Activated naive CD4-positive, alpha-beta T cell treated with anti-CD3 and anti-CD28 coated beads, Interleukin-2, amount 10 ng/mL, durations not matched to agents 7 days and 5 days (primary cell): ENCODE results near the gene ADK.
"Not testable (repeated sequence)": the region's sequence is repeated elsewhere in the genome, so short reads cannot be mapped to it uniquely, and the experiment has no call there.

ENCODE experiments used
- CTCF ChIA-PET: fragments of 350-600 bp; sonication (Branson Sonifier 250); formaldehyde crosslinking; loops from one replicate; lab custom pipeline; 2021; ENCODE audit warnings: antibody characterized with exemption; lab: Charles Lee
- DNase-seq: peaks from one replicate; pipeline ENCODE4 v3.0.0-alpha.2; 2020
- H3K27ac Mint-ChIP-seq: one replicate; pipeline ENCODE4 v1.8.0; 2021; ENCODE audit warnings: mild to moderate bottlenecking, moderate library complexity, mixed read lengths
- H3K27me3 Mint-ChIP-seq: one replicate; pipeline ENCODE4 v1.8.0; 2021; ENCODE audit warnings: mild to moderate bottlenecking, mixed read lengths
- H3K36me3 Mint-ChIP-seq: one replicate; pipeline ENCODE4 v1.8.0; 2021; ENCODE audit warnings: mixed read lengths
- H3K4me1 Mint-ChIP-seq: one replicate; pipeline ENCODE4 v1.8.0; 2021; ENCODE audit warnings: mixed read lengths
- H3K4me3 Mint-ChIP-seq: one replicate; pipeline ENCODE4 v1.8.0; 2021; ENCODE audit warnings: mild to moderate bottlenecking, moderate library complexity, mixed read lengths
- H3K9me3 Mint-ChIP-seq: one replicate; pipeline ENCODE4 v1.8.0; 2021; ENCODE audit warnings: mixed read lengths

The ADK gene

DNA sequence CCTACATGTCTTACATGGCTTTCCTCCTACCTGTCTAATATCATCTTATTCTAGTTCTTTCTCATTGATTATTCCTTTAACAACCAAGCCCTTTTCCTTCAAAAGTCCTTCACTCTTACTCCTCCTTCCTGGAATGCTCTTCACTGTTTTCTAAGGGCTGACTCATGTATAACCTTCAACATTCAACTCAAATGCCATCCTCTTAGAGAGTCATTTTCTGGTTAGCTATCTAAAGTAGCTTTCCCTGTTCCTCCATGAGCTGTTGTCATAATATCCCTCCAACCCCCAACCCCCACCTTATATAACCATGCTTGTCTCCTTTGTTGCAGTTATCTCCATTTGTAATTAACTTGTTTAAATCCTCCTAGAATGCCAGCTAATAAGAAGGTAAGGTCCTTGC lies 286.8 kb downstream of the ADK start:
- Mint-ChIP-seq H3K27ac (no peak overlapping the region), H3K9me3 (no peaks in the 10 kb centered on the region), H3K27me3 (no peaks in the 10 kb centered on the region), H3K4me1 (peaks cover 8% of the 10 kb centered on the region), H3K36me3 (peaks cover 2% of the 10 kb centered on the region), H3K4me3 (no peak overlapping the region)
- no peak for DNase-seq
- CTCF ChIA-PET = no interaction called here

DNA sequence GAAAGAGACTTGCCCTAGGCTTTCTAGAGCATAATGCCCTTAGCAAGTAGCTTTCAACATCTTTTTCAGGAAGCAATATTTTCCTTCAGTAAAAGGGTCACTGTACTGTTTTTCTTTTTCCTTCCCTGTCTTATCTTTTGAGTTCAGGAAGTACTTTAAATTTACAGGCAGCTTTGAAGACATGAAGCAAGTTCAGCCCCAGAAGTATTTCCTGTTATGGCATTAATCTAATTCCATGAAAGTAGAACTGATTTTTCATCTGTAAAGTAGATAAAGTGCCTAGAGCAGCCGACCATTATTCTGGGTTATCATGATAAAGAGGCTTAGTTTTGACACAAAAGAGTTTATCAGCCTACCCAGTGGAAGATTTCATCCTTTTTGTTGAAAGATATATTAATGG lies 288.2 kb downstream of the ADK start:
- H3K4me1 Mint-ChIP-seq = peaks cover 8% of the 10 kb centered on the region
- no peaks in the 10 kb centered on the region for H3K9me3 Mint-ChIP-seq
- no peak for DNase-seq
- H3K4me3 Mint-ChIP-seq = no peak overlapping the region
- no peaks in the 10 kb centered on the region for H3K27me3 Mint-ChIP-seq
- H3K36me3 Mint-ChIP-seq = peaks cover 2% of the 10 kb centered on the region
- H3K27ac Mint-ChIP-seq = no peak overlapping the region
- CTCF ChIA-PET = interaction anchor here (0.9 kb wide), 1 partner anchor 20 kb away, joined by 3 read pairs; no protein-coding TSS in a partner anchor

DNA sequence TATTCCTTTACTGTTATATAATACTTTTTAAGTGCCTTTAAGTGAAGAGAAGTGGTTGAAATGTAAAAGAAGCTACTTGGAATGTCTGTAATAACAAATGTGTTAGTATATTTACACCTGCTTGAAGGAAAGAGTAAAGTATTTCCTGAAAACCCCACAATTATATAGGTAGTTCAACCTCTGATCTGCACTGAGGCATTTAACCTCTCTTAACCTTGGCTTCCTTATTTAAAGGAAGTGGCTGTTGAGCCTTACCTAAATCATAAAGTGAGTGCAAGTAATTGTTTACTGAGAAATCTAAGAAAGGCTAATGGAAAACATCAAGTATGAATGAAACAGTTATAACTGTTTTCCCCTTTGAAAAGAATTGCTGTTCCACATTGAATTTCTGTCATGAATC lies 294.5 kb downstream of the ADK start:
- H3K9me3 Mint-ChIP-seq = no peaks in the 10 kb centered on the region
- CTCF ChIA-PET = interaction anchor here (0.6 to 1.3 kb wide), 3 partner anchors 13 to 27 kb away, joined by 3 to 4 read pairs (median 3); no protein-coding TSS in a partner anchor
- H3K4me1 Mint-ChIP-seq = peaks cover 4% of the 10 kb centered on the region
- H3K27me3 Mint-ChIP-seq = no peaks in the 10 kb centered on the region
- no peak overlapping the region for H3K4me3 Mint-ChIP-seq
- no peak overlapping the region for H3K27ac Mint-ChIP-seq
- peaks cover 2% of the 10 kb centered on the region for H3K36me3 Mint-ChIP-seq
- no peak for DNase-seq

DNA sequence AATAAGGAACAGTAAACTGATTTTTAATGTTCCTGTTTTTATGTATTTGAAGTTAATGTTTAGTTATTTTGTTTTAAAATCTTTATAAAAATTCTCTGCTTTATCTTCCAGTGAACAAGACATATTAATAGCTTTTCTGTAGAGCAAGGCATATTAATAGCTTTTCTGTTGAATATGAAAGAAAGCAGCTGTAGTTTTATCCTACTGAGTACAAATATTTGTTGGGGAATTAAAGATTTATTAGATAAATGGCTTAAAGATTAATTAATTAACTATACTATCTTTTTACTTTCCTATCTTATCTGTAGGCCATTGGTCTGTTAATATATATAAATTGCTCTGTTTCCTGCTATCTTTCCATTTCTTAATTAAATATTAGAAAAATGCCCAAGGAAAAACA lies 299.6 kb downstream of the ADK start:
- no peak overlapping the region for H3K27ac Mint-ChIP-seq
- DNase-seq = no peak

DNA sequence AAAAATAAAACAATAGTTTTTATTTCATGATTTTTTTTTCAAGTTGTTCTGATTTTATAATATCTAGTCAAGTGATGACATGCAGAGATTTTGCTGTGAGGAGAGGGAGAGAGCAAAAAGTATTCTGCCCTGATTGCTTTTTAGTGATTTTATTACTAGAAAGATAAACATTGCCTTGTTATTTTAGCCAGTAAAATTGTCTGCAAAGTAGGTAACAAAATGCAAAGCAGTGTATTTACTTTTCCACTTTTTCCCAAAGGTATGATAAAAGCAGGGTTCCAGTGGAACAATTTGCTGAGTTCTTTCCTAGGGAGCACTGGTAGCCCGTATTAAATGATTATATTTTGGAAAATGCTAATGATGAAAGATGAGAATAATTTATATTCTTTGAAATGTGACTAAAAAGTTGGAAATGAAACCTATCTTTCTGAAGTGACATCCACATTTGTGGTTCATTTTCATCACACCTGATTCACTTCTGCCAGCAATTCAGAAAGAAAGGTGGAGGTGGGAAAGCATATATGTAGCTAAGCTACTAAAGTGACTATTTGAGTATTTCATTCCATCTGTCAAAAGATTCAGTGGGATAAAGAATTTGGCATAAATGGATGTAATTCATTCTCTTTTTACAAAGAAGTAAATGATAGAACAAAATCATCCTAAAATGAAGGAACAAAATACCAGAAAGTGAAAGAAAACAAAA lies 300.3 kb downstream of the ADK start:
- peaks cover 3% of the 10 kb centered on the region for H3K4me1 Mint-ChIP-seq
- peaks cover 8% of the 10 kb centered on the region for H3K36me3 Mint-ChIP-seq
- no peak overlapping the region for H3K27ac Mint-ChIP-seq
- no peak for DNase-seq
- no peak overlapping the region for H3K4me3 Mint-ChIP-seq
- H3K27me3 Mint-ChIP-seq = no peaks in the 10 kb centered on the region
- CTCF ChIA-PET = no interaction called here
- H3K9me3 Mint-ChIP-seq = peaks cover 5% of the 10 kb centered on the region

More for the DNA sequence above, 299.6 kb downstream of the ADK start:
- CTCF ChIA-PET = interaction anchor here (1.1 kb wide), 1 partner anchor 31 kb away, joined by 3 read pairs; no protein-coding TSS in a partner anchor
- Mint-ChIP-seq H3K9me3 (no peaks in the 10 kb centered on the region), H3K27me3 (no peaks in the 10 kb centered on the region), H3K4me1 (peaks cover 4% of the 10 kb centered on the region), H3K4me3 (no peak overlapping the region), H3K36me3 (peaks cover 2% of the 10 kb centered on the region)

DNA sequence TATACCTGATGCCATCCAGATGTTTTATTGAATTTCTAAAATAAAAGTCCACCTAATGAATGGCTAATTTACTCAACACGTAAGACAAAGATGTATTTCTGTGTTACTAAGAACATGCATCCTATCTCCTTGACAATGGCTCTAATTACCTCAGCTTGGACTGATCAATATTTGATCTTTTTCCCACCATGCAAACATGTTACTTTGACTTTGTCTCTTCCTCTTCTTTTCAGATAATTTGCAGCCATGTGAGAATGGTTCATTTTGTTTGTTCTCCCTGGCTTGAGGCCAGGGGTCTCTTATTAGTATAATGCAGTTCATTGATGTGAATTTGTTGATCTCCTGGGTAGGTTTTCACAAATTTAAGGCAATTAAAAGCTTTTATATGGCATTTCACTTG lies 302.1 kb downstream of the ADK start:
- Mint-ChIP-seq H3K36me3 (peaks cover 17% of the 10 kb centered on the region), H3K9me3 (peaks cover 14% of the 10 kb centered on the region), H3K27ac (no peak overlapping the region), H3K4me3 (no peak overlapping the region), H3K4me1 (peaks cover 3% of the 10 kb centered on the region), H3K27me3 (no peaks in the 10 kb centered on the region)
- CTCF ChIA-PET = no interaction called here
- no peak for DNase-seq

DNA sequence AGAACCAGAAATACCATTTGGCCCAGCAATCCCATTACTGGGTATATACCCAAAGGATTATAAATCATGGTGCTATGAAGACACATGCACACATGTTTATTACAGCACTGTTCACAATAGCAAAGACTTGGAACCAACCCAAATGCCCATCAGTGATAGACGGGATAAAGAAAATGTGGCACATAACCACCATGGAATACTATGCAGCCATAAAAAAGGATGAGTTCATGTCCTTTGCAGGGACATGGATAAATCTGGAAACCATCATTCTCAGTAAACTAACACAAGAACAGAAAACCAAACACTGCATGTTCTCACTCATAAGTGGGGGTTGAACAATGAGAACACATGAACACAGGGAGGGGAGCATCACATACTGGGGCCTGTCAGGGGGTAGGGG lies 306.5 kb downstream of the ADK start:
- H3K4me3 Mint-ChIP-seq, H3K27me3 Mint-ChIP-seq, CTCF ChIA-PET, DNase-seq, H3K4me1 Mint-ChIP-seq, H3K27ac Mint-ChIP-seq: not testable (repeated sequence)
- H3K9me3 Mint-ChIP-seq = peaks cover 14% of the 10 kb centered on the region
- peaks cover 17% of the 10 kb centered on the region for H3K36me3 Mint-ChIP-seq

DNA sequence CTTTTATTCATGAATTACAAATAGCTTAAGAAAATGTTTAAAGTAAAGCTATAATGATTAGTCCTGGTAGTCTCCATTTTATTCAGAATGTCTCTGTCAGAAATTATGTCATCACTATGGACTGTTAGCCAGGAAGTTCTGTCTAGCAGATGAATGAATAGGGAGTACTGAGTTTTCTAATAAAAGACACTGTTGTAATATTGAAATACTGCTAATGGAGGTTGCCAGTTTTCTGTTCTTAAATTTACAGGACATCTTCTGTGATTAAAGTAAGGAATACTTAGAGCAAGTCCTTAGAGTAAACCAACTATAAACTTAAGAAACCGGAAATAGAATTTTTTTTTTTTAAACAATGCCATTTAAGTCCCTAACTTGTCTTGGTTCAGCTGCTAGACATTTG lies 309.8 kb downstream of the ADK start:
- CTCF ChIA-PET = no interaction called here
- H3K27me3 Mint-ChIP-seq = no peaks in the 10 kb centered on the region
- H3K27ac Mint-ChIP-seq = no peak overlapping the region
- no peak for DNase-seq
- peaks cover 13% of the 10 kb centered on the region for H3K36me3 Mint-ChIP-seq
- peaks cover 13% of the 10 kb centered on the region for H3K9me3 Mint-ChIP-seq
- H3K4me3 Mint-ChIP-seq = no peak overlapping the region
- no peaks in the 10 kb centered on the region for H3K4me1 Mint-ChIP-seq

DNA sequence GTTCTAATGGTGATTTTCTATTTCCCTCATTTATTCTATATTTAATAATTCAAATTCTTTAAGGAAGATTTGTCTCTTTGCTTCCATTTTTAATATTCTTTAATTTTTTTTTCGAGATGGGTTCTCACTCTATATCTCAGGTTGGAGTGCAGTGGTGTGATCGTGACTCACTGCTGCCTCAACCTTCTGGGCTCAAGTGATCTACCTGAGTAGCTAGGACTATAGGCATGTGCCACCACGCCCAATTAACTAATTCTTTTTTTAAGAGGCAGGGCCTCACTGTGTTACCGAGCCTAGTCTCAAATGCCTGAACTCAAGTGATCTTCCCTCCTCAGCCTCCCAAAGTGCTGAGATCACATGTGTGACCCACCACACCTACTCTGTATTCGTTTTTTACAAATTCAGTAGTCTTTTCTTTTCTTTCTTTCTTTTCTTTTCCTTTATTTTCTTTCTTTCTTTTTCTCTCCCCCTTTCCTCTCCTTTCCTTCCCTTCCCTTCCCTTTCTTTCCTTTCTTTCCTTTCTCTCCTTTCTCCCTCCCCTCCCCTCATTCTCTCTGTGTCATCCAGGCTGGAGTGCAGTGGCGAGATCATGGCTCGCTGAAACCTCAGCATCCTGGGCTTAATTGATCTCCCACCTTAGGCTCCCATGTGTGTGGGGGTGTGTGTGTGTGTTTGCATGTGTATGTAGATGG lies 323.1 kb downstream of the ADK start:
- CTCF ChIA-PET = no interaction called here
- Mint-ChIP-seq H3K27ac (no peak overlapping the region), H3K27me3 (no peaks in the 10 kb centered on the region), H3K4me3 (no peak overlapping the region), H3K4me1 (no peaks in the 10 kb centered on the region), H3K9me3 (no peaks in the 10 kb centered on the region), H3K36me3 (peaks cover 18% of the 10 kb centered on the region)
- no peak for DNase-seq

DNA sequence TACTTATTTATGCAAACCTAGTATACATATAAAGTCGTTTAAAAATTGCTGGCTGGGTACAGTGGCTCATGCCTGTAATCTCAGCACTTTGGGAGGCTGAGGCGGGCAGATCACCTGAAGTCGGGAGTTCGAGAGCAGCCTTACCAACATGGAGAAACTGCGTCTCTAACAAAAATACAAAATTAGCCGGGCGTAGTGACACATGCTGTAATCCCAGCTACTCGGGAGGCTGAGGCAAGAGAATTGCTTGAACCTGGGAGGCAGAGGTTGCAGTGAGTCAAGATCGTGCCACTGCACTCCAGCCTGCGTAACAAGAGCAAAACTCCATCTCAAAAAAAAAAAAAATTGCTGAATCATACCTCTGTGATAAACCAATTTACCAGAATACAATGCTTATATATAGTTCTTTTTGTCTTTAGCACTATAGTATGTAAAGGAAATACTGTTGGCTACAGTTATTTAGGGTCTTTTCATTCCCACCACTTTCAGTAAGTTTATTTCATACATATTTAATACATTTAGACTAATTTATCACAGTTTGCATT lies 325.2 kb downstream of the ADK start:
- H3K9me3 Mint-ChIP-seq, CTCF ChIA-PET, H3K27ac Mint-ChIP-seq, H3K4me1 Mint-ChIP-seq, DNase-seq, H3K27me3 Mint-ChIP-seq, H3K4me3 Mint-ChIP-seq: not testable (repeated sequence)
- peaks cover 12% of the 10 kb centered on the region for H3K36me3 Mint-ChIP-seq

DNA sequence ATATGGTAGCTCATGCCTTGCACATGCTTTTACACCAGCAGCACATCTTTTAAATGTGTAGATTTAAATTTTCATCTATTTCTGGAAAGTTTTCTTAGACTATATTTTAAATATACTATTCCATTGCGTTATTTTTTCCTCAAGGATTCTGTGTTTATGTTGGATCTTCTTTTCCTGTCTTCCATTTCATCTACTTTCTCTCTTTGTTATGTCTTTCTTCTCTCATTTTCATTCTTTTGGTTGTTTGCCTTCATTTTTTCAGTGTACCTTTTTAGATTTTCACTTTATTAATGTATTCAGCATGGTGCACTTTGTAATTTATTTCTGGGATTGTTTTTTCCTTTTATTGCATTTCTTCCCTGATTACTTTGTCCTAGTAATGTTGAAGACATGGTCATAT lies 329.8 kb downstream of the ADK start:
- no peak overlapping the region for H3K4me3 Mint-ChIP-seq
- DNase-seq = no peak
- peaks cover 12% of the 10 kb centered on the region for H3K9me3 Mint-ChIP-seq
- H3K36me3 Mint-ChIP-seq = peaks cover 19% of the 10 kb centered on the region
- no peaks in the 10 kb centered on the region for H3K27me3 Mint-ChIP-seq
- CTCF ChIA-PET = no interaction called here
- H3K27ac Mint-ChIP-seq = no peak overlapping the region
- no peaks in the 10 kb centered on the region for H3K4me1 Mint-ChIP-seq

DNA sequence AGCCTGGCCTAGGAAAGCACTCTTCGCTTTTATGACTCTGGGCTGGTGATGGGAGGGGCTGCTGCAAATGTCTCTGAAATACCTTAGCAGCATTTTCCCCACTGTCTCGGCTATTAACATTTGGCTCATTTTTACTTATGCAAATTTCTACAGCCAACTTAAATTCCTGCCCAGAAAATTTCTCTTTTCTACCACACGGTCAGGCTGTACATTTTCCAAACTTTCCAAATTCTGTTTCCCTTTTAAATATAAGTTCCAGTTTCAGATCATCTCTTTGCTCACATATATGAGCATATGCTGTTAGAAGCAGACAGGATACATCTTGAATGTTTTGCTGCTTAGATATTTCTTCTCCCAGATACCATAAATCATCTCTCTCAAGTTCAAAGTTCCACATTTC lies 332.3 kb downstream of the ADK start:
- peaks cover 12% of the 10 kb centered on the region for H3K9me3 Mint-ChIP-seq
- H3K27me3 Mint-ChIP-seq = no peaks in the 10 kb centered on the region
- H3K36me3 Mint-ChIP-seq = peaks cover 19% of the 10 kb centered on the region
- DNase-seq = no peak
- CTCF ChIA-PET = no interaction called here
- H3K27ac Mint-ChIP-seq = no peak overlapping the region
- no peaks in the 10 kb centered on the region for H3K4me1 Mint-ChIP-seq
- H3K4me3 Mint-ChIP-seq = no peak overlapping the region

DNA sequence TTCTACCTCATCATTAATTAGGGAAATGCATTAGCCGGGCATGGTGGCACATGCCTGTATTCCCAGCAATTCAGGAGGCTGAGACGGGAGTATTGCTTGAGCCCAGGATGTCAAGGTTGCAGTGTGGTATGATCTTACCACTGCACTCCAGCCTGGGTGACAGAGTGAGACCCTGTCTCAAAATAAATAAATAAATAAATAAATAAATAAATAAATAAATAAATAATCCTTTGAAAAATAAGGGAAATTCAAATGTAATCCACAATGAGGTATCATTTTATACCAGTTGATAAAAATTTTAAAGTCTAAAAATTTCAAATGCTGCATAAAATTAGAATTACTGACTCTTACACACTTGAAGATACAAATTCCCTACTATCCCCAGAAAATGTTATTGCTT lies 334.3 kb downstream of the ADK start:
- Mint-ChIP-seq H3K4me1 (no peaks in the 10 kb centered on the region), H3K27me3 (no peaks in the 10 kb centered on the region), H3K27ac (no peak overlapping the region), H3K4me3 (no peak overlapping the region), H3K36me3 (peaks cover 19% of the 10 kb centered on the region), H3K9me3 (peaks cover 12% of the 10 kb centered on the region)
- no peak for DNase-seq
- CTCF ChIA-PET = no interaction called here

DNA sequence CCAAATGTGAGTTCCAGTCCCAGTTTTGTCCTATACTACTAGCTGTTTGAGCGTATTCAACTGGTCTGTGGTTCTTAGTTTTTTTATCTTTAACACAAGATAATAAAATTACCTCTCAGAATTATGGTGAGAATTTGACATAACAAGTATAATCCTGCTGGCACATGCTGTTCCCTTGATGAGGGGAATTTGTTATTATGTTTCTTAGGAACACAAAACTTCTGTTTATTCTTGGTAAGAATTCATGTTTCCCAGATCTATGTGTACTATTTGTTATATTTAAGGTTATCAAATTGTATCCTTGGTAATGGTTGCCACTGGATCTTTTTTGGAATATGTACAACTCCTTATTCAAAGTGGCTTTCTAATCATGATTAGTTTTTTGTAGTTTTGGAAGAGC lies 335.6 kb downstream of the ADK start:
- Mint-ChIP-seq H3K4me3 (no peak overlapping the region), H3K9me3 (peaks cover 12% of the 10 kb centered on the region)

DNA sequence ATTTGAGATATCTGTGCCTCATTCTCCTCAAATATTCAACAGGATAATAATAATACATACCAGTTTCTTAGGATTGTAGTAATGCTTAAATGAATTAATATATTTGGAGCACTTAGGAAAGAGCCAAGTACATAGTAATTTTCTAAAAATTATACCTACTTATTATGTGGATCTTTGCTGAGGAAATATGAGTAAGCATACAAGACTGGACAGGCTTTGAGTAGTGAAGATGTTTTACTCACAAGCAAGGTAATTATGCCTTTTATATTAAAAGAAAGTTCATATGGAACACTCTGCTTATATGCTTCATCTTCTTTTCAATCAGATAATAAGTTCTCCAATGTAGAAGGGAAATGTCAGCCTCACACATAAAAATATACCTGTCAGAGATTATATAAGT lies 337.9 kb downstream of the ADK start:
- CTCF ChIA-PET = no interaction called here
- peaks cover under 1% of the 10 kb centered on the region for H3K9me3 Mint-ChIP-seq
- no peak for DNase-seq
- H3K36me3 Mint-ChIP-seq = peaks cover 2% of the 10 kb centered on the region
- no peak overlapping the region for H3K4me3 Mint-ChIP-seq
- H3K4me1 Mint-ChIP-seq = no peaks in the 10 kb centered on the region
- no peaks in the 10 kb centered on the region for H3K27me3 Mint-ChIP-seq
- no peak overlapping the region for H3K27ac Mint-ChIP-seq

More for the DNA sequence above, 335.6 kb downstream of the ADK start:
- H3K27me3 Mint-ChIP-seq = no peaks in the 10 kb centered on the region
- H3K4me1 Mint-ChIP-seq = no peaks in the 10 kb centered on the region
- DNase-seq = no peak
- no peak overlapping the region for H3K27ac Mint-ChIP-seq
- peaks cover 17% of the 10 kb centered on the region for H3K36me3 Mint-ChIP-seq
- CTCF ChIA-PET = no interaction called here
